Measurements from ENCODE around the gene NAT8L.

The NAT8L gene

DNA sequence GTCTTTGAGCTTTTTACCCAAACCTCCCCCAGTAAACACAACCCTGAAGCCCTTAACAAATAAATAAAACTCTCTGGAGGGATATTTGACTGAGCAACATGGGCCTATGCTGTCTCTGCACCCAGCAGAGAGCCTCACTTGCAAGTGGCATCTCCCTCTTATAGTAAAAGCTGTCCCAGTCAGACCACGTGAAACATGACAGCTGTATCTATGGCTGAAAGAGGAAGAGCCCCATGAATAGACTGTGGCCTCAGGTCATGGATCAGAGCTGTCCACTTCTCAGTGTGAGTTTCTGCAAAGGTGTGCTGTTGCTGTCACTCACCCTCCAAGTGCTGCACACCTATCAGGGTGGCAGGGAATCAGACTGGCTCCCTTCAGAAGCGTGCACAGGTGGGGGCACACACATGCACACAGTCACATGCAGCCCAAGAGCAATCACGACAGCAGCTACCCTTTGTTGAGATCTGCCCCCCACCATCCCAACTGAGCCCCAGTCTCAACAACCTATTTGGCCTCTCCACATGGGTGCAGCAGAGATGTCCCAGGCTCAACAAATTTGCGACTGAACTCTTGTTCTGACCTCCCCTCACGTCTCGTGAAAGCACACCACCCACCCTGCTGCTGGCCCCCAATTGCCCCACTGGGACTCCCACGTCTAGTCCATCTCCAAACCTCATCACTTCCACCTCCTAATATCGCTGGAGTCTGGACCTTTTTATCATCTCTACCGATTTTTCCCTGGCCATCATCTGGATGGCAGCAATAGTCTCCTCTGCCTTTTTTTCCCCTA, 45.6 kb downstream of the NAT8L start:
- no peak overlapping the region for H3K4me3 ChIP-seq (ENCODE audit: low read depth, low read length)
- no peak for DNase-seq (ENCODE audit: low read depth)

DNA sequence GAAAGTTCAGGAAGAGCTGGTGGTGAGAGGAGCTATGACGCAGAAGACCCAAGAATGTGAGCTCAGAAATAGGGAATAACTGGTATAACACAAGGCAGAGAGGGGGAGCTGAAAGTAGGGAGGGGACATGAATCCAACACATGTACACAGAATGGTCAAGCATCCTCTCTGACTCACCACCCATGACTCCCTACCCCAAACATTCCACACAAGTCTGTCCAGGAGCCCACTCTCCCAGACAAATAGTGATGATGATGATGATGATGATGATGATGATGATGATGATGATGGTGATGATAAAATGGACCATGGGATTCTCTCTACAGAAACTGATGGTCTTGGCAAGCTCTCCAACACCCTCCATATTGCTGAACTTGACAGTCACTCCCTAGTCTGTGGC, 46.4 kb downstream of the NAT8L start:
- no peak for DNase-seq (ENCODE audit: low read depth)
- no peak overlapping the region for H3K4me3 ChIP-seq (ENCODE audit: low read depth, low read length)

DNA sequence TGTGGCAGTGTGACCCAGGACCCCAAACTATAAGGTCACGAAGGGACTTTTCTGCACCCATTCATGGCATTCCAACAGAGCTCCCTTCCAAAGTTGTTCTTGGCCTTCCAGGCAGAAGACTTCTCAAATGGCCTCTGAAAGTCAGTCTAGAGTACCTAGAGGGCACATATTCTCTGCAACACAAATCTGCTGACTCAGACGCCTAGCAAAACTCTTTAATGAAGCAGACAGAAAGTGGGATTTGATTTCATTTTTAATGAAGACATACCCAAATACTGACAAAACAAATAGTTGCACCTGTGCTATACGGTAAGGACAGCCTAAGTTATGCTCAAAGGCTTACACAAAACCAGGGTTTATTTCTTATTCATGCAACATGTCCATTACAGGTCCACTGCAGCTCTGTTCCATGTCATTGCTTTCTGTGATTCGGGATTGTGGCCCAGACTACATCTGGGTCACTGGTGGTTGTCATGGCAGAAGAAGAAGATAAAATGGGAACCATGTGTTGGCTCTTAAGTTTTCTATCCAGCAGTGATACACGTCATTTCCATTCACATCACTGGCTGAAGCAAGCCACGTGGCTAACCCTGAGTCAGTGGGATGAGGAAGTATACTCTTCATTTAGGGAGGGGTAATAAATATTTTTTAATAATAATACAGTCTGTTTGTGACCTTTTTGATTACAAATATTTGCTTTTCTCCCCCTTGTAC, 57.7 kb downstream of the NAT8L start:
- H3K4me3 ChIP-seq (ENCODE audit: low read depth, low read length) = no peak overlapping the region
- no peak for DNase-seq (ENCODE audit: low read depth)
